Measurements from ENCODE around the gene IMPG1. TPM values are rescaled to one million over a fixed set of nuclear protein-coding genes. Genes with fewer than 3 reads are reported as not detected.
A peak's percentile ranks its signal among the peaks of the same experiment; 100 is the strongest.

The IMPG1 gene
- total RNA-seq, 4 donors from 2014 or later: not detected

DNA sequence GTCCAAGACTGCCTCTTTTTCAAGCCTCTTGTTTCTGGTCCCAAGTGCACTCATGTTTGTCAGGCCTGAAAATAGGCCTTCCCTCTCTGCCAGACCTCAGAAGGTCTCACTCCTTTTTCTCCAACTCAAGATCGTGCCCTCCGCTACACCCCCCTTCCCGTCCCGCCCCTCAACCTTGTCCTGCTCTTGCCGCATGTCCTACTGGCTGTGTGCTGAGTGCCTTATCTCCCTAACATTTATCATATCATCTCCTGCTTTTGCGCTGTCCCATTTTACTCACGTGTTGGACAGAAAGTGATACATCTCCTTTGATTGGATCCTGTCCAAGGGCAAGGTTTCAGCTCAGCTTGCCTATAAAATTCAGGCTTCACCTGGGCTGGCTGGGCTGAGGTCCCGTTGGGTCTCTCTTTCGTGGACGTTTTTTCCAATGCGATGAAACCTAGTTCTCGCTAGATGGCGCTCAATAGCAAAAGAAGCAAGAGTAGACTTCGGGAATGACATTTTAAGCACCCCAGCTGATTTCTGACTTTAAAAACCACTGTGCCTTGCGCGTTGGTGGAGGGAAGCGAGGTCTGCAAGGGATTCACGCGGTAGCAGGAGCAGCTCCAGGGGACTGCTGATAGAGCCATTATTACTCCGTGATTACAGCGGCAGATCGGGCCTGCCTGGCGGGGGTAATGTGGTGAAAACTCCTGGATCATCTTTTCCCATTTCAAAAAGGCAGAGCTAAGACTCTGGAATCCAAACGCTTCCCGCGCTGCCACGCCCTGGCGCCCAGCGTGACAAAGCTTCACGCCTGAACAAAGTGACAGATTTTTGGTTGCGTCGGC is 137.6 kb downstream of the IMPG1 start:
- WGBS, 2 donors: 6% methylated on average over 32 of the region's 32 CpGs

DNA sequence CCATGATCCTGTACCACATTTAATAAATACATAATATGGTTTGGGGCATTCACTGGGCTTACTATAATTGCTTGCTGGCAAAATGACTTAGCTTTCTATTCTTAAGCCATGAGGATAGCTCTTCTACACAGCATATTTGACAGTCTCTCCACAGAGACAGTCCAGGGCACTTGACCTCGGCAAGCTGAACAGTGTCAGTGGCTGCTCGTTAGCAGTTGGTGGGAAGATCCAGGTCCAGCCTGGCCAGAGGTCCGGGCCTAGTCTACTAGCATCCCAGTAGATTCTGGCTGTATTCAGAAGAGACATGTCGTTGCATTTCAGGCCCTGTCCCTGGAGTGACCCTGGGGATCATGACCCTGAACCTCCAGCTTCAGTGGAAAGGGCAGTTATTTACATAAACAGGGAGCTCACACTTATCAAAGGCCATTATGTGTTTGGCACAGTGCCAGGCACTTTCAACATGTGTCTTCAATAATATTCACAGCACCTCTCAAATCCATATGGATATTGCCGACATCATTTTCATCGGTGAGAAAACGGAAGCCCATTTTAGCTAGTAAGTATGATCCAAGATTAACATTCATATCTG is 139.0 kb downstream of the IMPG1 start:
- Histone ChIP-seq H3K27ac (no peak overlapping the region), H3K36me3 (no peaks in the 10 kb centered on the region), H3K4me3 (no peak overlapping the region), H3K27me3 (peaks cover 0 to 6% of the 10 kb centered on the region in 2 donors), H3K9me3 (no peaks in the 10 kb centered on the region), H3K4me1 (peaks cover 0 to 8% (median 2%) of the 10 kb centered on the region in 4 donors)
- peak; percentile 10 to 27 for DNase-seq (ENCODE audit: low spot score in 2 of 2)
- TF ChIP-seq EP300 (IDR thresholded peaks at IDR 0.05): no peak
- TF ChIP-seq CTCF (IDR thresholded peaks at IDR 0.05): no peak
- no peak for TF ChIP-seq POLR2A (IDR thresholded peaks at IDR 0.05)
- 71 to 73% methylated on average over 6 to 7 of the region's 7 CpGs for WGBS, 2 donors

More for the DNA sequence above, 137.6 kb downstream of the IMPG1 start:
- Histone ChIP-seq H3K27ac (no peak overlapping the region), H3K36me3 (no peaks in the 10 kb centered on the region), H3K27me3 (peaks cover 0 to 6% of the 10 kb centered on the region in 2 donors), H3K4me1 (peaks cover 0 to 8% (median 2%) of the 10 kb centered on the region in 4 donors), H3K4me3 (peak overlapping the region; percentile 23 to 50 (median 35)), H3K9me3 (no peaks in the 10 kb centered on the region)
- peak in 1 of 2 donors; percentile 45 for DNase-seq (ENCODE audit: low spot score in 2 of 2)
- TF ChIP-seq CTCF (IDR thresholded peaks at IDR 0.05) (peak in 4 of 5 experiments; percentile 59 to 65 (median 63)), EP300 (IDR thresholded peaks at IDR 0.05) (no peak)

DNA sequence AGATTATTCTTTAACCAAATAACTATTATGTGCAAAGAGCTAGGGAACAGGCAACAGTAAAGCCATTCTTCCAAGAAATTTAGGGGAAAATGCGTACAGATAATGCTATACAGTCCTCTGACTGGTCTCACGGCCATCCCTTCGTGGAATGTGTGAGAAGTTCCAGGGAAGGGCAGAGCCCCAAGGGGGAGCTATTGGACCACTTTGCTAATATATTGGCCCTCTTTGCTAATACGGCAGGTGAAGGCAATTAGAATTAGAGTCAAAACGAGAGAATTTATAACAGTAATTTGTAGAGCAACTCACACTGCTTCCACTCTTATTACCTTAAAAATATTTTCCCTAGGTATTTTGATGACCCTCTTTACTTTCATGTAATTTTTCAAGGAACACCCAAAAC is 140.4 kb downstream of the IMPG1 start:
- WGBS, 2 donors: 57 to 60% methylated on average over 5 of the region's 5 CpGs
- Histone ChIP-seq H3K36me3 (no peaks in the 10 kb centered on the region), H3K4me3 (no peak overlapping the region), H3K27me3 (peaks cover 0 to 6% of the 10 kb centered on the region in 2 donors), H3K4me1 (peaks cover 0 to 8% (median 2%) of the 10 kb centered on the region in 4 donors), H3K9me3 (no peaks in the 10 kb centered on the region), H3K27ac (no peak overlapping the region)
- TF ChIP-seq CTCF (IDR thresholded peaks at IDR 0.05) (no peak), EP300 (IDR thresholded peaks at IDR 0.05) (no peak), POLR2A (IDR thresholded peaks at IDR 0.05) (no peak)
- DNase-seq (ENCODE audit: low spot score in 2 of 2): no peak

- Histone ChIP-seq H3K4me1 (peaks cover 0 to 8% (median 2%) of the 10 kb centered on the region in 4 donors), H3K27ac (no peak overlapping the region), H3K36me3 (no peaks in the 10 kb centered on the region), H3K27me3 (peaks cover 0 to 6% of the 10 kb centered on the region in 2 donors), H3K4me3 (no peak overlapping the region), H3K9me3 (no peaks in the 10 kb centered on the region)
- DNase-seq (ENCODE audit: low spot score in 2 of 2): no peak
- TF ChIP-seq POLR2A (IDR thresholded peaks at IDR 0.05) (no peak), CTCF (IDR thresholded peaks at IDR 0.05) (no peak), EP300 (IDR thresholded peaks at IDR 0.05) (no peak)
- 69 to 70% methylated on average over 11 of the region's 11 CpGs for WGBS, 2 donors
These were observed 141.3 kb downstream of the IMPG1 start for GRCh38 chr6:75931011-75931680.
